ENCODE results near the gene AFF1. TPM values are rescaled to one million over a fixed set of nuclear protein-coding genes. Genes with fewer than 3 reads are reported as not detected.
A peak's percentile ranks its signal among the peaks of the same experiment; 100 is the strongest.

AFF1 gene
- total and polyA plus RNA-seq, 2 of the 4 experiments (the other 2 are of a cell fraction), result 7.0 to 9.6 TPM

- Histone ChIP-seq H3K14ac (replicated peaks; ENCODE audit: low read depth, low read length) (no peak overlapping the region), H2AK5ac (ENCODE audit: low read depth, low read length) (no peak overlapping the region), H3K27ac (ENCODE audit: insufficient read depth, low read length) (no peak overlapping the region), H3K4me2 (ENCODE audit: low read depth, low read length) (no peak overlapping the region), H2AFZ (replicated peaks; ENCODE audit: low read length, poor library complexity) (no peak overlapping the region), H2AK9ac (replicated peaks; ENCODE audit: low read depth, low read length, poor library complexity) (no peak overlapping the region), H3K56ac (ENCODE audit: extremely low read depth, insufficient read depth, low read length) (no peak overlapping the region), H2BK15ac (ENCODE audit: low read depth, low read length) (no peak overlapping the region), H2BK5ac (ENCODE audit: low read depth, low read length, poor library complexity, severe bottlenecking) (no peak overlapping the region), H3K4me3 (ENCODE audit: insufficient read depth, low read depth, low read length) (no peak overlapping the region), H3K4ac (ENCODE audit: low read depth, low read length) (0 out of 2 replicates have a peak overlapping the region, but pooled peaks have one; percentile 41), H3K36me3 (ENCODE audit: control insufficient read depth, insufficient read depth, low read length) (no peaks in the 10 kb centered on the region), H3K9ac (ENCODE audit: low read depth, low read length) (no peak overlapping the region), H4K20me1 (ENCODE audit: insufficient read depth, low read length) (no peaks in the 10 kb centered on the region), H2BK120ac (ENCODE audit: low read depth, low read length) (no peak overlapping the region), H3K18ac (ENCODE audit: low read depth, low read length) (no peak overlapping the region), H3K9me3 (ENCODE audit: control insufficient read depth, insufficient read depth, low read length) (no peaks in the 10 kb centered on the region), H3K23ac (ENCODE audit: low read depth, low read length) (no peak overlapping the region), H3K4me1 (ENCODE audit: control insufficient read depth, insufficient read depth, low read length) (peaks cover 3% of the 10 kb centered on the region), H3K79me1 (ENCODE audit: low read depth in 1 of 2, low read length in 2 of 2) (peaks cover 18 to 26% of the 10 kb centered on the region in 2 experiments), H3K27me3 (ENCODE audit: control insufficient read depth, insufficient read depth, low read length) (no peaks in the 10 kb centered on the region), H2BK20ac (ENCODE audit: low read depth, low read length) (no peak overlapping the region), H4K91ac (ENCODE audit: insufficient read depth, low read depth, low read length) (no peak overlapping the region), H3K9me1 (ENCODE audit: insufficient read depth, low read length) (peaks cover 3% of the 10 kb centered on the region), H4K5ac (ENCODE audit: low read depth, low read length) (no peak overlapping the region; the same call in 1 of the 2 replicates), H4K8ac (ENCODE audit: low read depth in 2 of 2, low read length in 2 of 2) (no peak overlapping the region)
- in situ Hi-C loops (cut with MboI; ENCODE audit: low sequenced_read_pairs), result no loop called here
- intact Hi-C loops (cut with micrococcal nuclease), result no loop called here
- CTCF ChIA-PET, result interaction anchor here (1.4 kb wide), 1 partner anchor 55 kb away, joined by 4 read pairs; no protein-coding TSS in a partner anchor
- dilution Hi-C loops (cut with HindIII; ENCODE audit: low sequenced_read_pairs, unreplicated experiment), result no loop called here
- 100% methylated on average over 1 of the region's 5 CpGs; no CpG with 5 or more reads in 1 of the 2 experiments for WGBS, 2 experiments (ENCODE audit: extremely low coverage in 2 of 2, insufficient read length in 1 of 2)
- ATAC-seq (ENCODE audit: low read depth) (peak; percentile 89), DNase-seq (peak; percentile 76)
- TF ChIP-seq ELK1 (IDR thresholded peaks at IDR 0.05; ENCODE audit: borderline replicate concordance, low read depth, low read length) (no peak), RAD21 (IDR thresholded peaks at IDR 0.05; ENCODE audit: low read length) (peak; percentile 10; the same call in 1 of the 2 replicates), FOS (IDR thresholded peaks at IDR 0.05; ENCODE audit: low read depth, low read length) (peak; percentile 54), BHLHE40 (IDR thresholded peaks at IDR 0.05; ENCODE audit: low read depth, low read length) (0 out of 2 replicates have a peak, but pooled peaks have one; percentile 30)
- BruUV-seq (replicated peaks), result no TSS peak
- POLR2A ChIA-PET (ENCODE audit: unreplicated experiment), result no interaction called here
Measured at GRCh38 chr4:86977621-86978184, 42.9 kb downstream of the AFF1 start.

Data from IMR-90 (cell line).